ENCODE results near the gene RHBDD3.
"Not testable (repeated sequence)": the region's sequence is repeated elsewhere in the genome, so short reads cannot be mapped to it uniquely, and the experiment has no call there.

The RHBDD3 gene

DNA sequence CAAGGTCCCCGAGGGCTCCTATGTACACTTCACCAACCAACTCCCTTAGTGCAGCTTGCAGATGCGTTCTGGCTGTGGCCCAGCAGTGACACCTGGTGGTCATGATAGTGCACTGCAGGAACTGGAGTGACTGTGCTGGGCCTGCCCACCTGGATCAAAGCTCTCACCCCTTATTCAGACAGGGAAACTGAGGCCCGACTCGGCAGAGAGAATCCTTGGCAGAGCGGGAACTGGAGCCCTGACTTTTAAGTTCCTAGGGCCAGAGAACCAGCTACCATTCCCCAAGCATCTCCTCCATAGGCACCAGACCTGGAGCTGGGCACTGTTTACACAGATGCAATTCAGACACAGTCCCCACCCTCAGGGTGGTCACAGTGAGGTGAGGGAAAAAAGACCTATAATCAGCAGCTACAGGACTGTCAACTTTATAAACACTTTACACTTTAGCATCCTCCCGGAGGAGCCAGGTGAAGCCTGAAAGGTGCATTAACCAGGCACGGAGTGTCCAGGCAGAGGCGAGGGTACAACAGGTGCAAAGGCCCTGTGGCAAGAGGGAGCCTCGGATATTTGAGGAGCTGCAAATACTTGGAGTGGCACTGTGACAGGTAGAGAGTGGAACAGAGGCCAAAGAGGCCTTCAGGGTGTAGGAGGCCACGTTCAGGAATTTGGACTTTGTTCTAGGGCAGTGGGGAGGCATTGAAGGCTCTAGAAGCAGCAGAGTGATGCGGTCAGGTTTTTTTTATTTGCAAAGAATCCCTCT is 22.0 kb downstream of the RHBDD3 start:
- DNase-seq = peak; percentile 68

DNA sequence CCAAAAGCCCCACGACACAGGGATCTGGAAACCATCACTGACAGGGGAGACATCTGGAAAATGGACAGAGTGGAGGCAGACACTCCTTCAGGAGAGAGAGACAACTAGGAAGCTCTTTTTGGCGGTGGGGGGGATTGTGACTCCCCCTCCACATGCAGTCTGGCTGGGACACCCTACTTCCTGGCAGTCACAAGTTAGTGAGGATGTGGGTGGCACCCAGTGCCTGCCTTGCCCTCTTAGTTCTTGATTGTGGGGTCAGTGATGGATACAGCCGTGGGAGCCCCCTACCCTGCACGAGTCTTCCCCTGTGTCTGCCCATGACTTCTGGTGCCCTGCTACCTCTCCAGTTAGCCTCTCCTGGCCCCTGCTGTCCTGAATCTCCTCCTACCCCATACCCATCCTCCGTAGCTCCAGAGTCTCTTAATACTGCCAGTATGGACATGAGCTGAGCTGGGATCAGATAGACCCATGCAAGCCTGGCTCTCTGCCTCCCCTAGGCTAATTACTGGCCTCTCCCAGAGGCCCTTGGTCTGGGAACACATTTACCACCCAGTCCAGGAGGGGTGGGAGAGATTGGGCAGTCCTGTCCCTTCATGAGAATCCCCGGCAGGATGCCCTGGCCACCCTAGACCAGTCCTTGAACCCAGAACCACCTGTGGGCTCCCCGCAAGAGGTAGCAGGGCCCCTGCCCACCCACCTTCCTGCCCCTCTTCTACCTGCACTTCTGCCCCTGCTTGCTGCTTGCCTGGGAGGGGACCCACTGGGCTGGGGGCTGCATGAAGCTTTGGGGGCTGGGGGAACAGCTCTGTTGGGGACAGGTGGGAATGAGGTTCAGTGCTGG is 22.8 kb downstream of the RHBDD3 start:
- no peak for DNase-seq

GRCh38 chr22:29243874-29244446 is 23.8 kb downstream of the RHBDD3 start:
- no peak for DNase-seq

GRCh38 chr22:29240481-29240880 is 27.3 kb downstream of the RHBDD3 start:
- DNase-seq = not testable (repeated sequence)

DNA sequence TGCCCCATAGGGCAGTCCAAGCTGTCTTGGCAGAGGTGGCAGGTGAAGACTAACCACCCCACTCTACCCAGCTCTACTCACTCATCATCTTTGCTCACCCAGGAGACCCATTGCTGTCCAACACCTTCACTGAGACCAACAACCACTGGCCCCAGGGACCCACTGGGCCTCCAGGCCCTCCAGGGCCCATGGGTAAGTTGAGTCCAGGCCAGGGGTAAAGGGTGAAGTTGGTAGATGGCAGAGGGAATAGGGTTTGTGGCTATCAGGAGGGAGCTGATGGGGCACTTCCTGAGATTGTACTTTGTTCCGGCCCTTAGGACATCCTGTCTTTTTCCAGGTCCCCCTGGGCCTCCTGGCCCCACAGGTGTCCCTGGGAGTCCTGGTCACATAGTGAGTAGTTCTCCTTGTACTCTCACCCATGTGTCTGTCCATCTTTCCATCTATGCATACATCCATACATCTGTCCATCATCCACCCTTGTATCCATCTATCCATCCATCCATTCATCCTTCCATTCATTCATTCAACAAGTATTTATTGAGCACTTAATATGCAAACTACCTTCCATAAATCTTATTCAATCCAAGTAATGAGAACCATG is 34.4 kb downstream of the RHBDD3 start:
- DNase-seq = no peak

- no peak for DNase-seq
These were observed 35.5 kb downstream of the RHBDD3 start for GRCh38 chr22:29231971-29232959.

DNA sequence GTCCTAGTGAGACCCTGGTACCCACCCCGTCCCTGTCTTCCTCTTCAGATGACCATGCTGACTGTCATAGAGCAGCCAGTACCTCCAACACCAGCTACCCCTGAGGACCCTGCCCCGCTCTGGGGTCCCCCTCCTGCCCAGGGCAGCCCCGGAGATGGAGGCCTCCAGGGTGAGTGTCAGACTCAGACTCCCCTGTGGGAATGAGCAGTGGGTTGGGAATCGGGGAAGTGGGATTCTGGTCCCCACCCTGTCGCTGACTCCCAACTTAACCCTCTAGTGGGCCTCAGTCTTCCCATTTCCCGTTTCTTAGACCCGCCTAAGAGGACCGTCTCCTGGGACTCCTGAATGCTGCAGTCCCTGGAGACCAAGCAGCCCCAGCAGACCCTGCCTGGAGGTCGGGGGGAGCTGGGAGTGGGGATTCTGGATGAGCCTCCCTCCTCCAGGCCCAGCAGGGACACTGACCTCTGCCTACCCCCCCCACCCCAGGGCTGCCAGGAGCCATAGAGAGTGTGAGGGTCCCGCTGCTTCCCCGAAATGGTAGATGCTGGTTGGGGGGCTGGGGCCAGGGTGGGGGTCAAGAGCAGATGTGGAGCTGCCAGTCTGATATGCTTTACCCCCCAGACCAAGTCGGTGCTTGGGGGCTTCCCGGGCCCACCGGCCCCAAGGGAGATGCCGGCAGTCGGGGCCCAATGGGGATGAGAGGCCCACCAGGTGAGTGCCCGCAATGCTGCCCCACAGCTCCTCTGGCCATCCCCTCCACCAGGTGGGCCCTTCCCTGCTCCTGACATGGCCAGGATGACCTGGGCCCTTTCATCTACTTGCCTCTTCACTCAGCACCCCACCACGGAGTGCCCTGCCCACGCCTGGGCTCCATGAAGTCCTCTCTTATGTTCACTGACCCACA is 36.6 kb downstream of the RHBDD3 start:
- DNase-seq = no peak

DNA sequence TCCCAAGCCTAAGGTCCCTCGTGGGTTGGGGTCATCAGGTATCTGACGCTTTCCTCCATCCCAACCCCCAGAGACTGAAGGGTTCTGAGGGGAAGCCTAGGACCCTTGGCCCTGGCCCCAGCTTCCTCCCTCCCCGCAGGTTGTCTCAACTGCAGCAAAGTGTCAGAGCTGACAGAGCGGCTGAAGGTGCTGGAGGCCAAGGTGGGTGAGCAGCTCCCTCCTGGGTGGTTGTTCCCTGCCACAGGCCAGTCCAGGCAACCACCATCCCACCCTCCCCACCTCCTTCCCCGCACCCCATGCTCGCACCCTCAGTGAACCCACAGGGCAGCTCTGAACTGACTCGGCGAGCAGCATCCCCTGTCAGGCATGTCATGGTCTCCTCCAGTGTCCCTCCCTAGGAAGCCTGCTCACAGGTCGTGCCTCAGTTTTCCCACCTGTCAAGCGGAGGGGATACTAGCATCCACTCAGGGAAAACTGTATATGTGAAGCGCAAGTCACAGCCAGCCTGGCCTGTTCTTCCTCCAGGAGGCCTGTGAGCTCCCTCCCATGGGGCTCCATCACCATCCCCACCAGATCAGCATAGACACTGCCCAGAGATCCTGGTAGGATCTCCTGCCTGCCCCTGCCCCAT is 41.3 kb downstream of the RHBDD3 start:
- DNase-seq = no peak

GRCh38 chr22:29225422-29226090 is 42.2 kb downstream of the RHBDD3 start:
- DNase-seq = no peak

GRCh38 chr22:29224859-29225410 is 42.8 kb downstream of the RHBDD3 start:
- DNase-seq = no peak

GRCh38 chr22:29224121-29224858 is 43.5 kb downstream of the RHBDD3 start:
- no peak for DNase-seq

DNA sequence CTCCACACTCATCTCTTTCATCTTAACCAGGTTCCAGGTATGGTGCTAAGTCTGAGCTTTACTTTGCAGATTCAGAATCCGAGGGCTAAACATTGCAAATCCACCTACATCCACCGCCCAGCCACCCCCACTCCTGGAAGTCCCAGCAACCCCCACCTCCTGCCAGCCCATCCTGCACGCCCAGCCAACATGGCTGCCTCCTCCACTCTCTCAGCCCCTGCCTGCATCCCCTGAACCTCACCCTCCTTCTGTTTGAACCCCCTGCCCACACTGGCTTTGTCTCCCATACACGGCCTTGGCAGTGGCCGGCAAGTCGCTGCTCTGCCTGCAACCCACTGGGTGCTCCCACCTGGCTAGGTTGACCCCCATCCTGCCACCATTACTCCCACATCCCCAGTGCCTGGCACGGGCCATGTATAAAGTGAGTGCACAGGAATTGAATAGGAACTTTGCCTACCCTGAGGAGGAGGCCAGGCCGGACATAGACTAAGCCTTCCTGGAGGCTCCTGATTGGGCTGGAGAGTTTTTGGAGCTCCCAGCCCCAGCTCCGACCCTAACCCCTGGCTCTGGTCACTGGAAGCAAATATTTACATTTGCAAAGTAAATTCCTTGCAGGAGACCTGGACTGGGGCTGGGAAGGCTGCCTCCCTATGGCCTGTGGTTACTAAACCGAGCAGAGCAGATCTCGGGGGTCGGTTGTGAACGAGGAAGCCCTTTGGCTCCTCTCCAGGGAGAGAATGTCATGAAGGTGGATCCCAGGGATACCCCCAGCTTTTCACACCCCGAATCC is 47.7 kb downstream of the RHBDD3 start:
- DNase-seq = no peak

DNA sequence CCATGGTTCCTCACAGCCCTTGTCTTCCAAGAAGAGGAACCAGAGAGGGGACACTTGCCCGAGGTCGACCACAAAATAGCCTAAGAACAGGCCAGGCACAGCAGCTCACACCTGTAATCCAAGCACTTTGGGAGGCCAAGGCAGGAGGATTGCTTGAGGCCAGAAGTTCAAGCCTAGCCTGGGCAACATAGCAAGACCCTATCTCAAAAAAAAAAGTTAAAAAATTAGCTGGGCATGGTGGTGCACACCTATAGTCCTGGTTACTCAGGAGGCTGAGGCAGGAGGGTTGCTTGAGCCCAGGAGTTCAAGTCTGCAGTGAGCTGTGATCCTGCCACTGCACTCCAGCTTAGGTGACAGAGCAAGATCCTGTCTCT is 48.4 kb downstream of the RHBDD3 start:
- not testable (repeated sequence) for DNase-seq

DNA sequence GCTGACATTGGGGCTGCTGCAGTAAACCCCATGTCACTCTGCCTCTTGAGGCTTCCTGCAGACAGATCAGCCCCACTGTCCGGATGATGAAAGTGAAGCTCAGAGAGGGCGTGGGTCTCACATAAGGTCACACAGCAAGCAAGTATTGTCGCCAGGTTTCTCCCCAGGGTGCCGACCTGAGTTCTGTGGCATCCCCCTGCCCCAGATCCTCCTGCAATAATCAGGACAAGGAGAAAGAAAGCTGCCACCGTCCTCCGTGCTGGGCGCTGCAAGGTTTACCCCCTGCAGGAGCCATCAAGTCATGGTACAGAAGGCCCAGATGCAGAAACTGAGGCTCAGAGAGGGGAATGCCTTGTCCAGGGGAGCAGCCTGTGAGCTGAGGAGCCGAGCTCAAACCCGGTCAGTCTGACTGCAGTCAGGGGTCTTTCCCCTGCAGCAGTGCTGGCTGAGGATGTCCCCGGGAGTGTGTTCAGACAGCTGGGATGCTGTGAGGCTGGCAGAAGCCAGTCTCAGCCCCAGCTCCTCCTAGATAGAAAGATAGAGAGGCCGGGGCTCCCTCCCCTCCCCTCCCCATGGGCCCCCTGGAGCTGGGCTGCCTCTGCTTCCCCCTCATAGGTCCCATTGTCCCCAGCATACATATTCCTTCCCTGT is 48.9 kb downstream of the RHBDD3 start:
- no peak for DNase-seq

- DNase-seq = no peak
These were observed 49.7 kb downstream of the RHBDD3 start for GRCh38 chr22:29217827-29218757.
